Embryonic facial prominence (tissue), 1 donor: Measurements from ENCODE around the gene TSHZ2.

Experiments used
- DNase-seq: peaks from one replicate; pipeline ENCODE4 v3.0.0-alpha.2; 2016; ENCODE audit errors: extremely low spot score

The TSHZ2 gene

DNA sequence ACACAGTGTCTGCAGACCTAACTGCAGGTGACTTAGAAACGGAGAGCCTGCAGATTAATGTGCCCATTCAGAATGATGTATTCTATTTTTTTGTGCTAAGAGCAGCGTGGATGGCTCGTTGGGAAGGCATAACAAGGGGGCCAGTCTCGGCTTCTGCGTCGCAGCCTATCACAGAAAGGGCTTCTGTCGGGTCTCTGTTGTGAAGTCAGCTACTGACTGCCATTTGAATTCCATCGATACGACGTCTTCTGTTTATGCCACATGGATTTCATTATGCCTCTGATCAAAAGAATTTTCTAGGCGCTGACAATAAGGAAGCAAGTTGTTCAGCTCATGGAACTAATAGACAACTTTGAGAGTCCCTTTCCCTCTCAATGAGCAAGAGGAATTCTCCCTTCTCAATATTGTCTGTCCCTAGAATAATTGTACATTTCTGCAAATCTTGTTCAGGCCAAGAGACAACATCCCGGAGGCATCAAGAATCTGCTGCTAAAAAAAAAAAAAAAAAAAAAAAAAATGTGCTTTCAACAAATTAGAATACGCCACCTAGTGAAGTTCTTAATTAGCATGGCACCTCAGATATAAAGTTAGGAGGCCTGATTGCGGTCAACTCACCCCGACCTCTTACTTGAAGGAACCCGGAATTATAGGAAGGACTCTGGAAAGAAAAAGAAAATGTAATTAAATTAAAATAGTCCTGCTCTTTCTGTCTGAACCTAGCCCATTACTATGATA lies 223.9 kb downstream of the TSHZ2 start:
- DNase-seq: peak; percentile 36

DNA sequence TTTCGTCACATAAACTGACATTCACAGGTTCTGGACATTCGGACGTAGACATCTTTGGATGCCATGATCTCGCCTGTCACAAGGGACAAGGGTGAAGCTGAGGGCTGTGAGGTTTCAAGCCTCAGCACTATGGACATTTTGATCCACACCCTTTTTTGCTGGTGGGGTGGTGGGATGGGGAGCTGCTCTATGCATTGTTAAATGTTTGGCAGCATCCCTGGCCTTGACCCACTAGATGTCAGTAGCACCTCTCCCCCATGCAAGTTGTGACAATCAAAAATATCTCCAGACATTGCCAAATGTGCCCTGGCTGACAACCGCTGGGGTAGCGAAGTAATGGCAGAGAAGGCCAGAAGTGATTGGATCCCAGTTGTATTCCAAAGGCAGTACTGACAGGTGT lies 229.4 kb downstream of the TSHZ2 start:
- no peak for DNase-seq

DNA sequence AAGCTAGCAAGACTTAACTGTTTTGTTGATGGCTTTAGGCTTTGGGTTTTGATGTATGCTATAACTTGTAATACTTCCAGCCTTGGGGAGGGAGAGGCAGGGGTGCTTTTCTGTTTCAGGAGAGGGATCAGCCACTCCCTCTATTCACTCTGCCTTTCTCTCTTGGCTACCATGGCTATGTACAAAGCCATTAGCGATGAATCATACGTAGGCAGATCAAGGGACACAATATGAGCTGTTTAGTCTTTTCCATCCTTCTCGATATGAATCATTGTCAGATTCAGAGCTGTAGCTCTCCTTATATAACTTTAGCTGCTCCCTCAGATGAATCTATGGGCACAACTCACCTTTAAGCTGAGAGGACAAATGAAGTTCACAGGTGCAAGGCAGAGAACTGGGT lies 230.6 kb downstream of the TSHZ2 start:
- DNase-seq: no peak

- no peak for DNase-seq
These were observed 232.9 kb downstream of the TSHZ2 start for GRCh38 chr20:53205046-53205445.

GRCh38 chr20:53208110-53208832 lies 236.1 kb downstream of the TSHZ2 start:
- no peak for DNase-seq

GRCh38 chr20:53210041-53210440 lies 237.9 kb downstream of the TSHZ2 start:
- no peak for DNase-seq

- no peak for DNase-seq
These were observed 238.8 kb downstream of the TSHZ2 start for GRCh38 chr20:53210931-53211330.

DNA sequence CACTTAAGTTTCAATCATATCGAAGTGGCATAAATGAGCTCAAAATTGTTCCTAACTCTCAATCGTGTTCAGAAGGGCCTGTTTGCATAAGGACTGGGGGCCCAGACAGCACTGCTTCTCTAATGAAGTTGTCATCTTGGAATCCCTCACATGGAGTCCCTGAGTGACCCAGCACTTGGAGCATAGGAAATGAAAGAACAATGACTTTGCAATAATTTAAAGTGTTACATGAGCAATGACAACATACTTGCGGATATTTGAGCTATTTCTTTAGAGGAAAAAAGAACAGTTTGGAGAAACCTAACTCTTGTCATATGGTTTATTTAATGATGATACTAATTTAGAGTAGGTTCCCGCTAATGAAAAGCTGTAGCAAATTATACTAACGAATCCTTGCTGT lies 239.9 kb downstream of the TSHZ2 start:
- no peak for DNase-seq

DNA sequence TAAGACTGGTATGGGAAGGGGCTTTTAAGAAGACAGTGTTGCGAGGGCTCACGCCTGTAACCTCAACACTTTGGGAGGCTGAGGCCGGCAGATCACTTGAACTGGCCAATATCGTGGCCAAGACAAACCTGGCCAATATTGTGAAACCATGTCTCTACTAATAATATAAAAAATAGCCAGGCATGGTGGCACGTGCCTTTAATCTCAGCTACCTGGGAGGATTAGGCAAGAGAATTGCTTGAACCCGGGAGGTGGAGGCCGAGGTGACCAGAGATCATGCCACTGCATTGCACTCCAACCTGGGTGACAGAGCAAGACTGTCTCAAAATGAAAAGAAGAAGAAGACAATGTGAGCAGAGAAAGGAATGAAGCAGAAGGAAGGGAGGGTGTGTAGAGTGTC lies 242.2 kb downstream of the TSHZ2 start:
- no peak for DNase-seq

GRCh38 chr20:53215166-53215565 lies 243.0 kb downstream of the TSHZ2 start:
- no peak for DNase-seq

DNA sequence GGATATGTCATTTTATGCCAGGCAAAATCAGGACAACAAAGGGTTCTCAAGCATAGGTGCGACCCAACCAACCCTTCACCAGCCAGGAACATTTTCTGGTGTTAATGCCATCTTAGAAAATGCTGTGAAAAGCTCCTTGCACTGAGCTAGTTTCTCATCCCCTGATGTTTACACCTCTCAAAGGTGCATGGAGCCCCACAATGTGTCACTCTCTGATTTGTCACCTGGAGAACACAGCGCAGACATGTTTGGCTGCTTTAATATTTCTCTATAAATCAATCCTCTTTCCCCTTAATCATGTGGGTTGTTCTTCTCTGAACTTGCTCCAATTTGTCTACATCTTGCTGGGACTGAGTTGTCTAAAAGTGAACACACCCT lies 244.3 kb downstream of the TSHZ2 start:
- no peak for DNase-seq

DNA sequence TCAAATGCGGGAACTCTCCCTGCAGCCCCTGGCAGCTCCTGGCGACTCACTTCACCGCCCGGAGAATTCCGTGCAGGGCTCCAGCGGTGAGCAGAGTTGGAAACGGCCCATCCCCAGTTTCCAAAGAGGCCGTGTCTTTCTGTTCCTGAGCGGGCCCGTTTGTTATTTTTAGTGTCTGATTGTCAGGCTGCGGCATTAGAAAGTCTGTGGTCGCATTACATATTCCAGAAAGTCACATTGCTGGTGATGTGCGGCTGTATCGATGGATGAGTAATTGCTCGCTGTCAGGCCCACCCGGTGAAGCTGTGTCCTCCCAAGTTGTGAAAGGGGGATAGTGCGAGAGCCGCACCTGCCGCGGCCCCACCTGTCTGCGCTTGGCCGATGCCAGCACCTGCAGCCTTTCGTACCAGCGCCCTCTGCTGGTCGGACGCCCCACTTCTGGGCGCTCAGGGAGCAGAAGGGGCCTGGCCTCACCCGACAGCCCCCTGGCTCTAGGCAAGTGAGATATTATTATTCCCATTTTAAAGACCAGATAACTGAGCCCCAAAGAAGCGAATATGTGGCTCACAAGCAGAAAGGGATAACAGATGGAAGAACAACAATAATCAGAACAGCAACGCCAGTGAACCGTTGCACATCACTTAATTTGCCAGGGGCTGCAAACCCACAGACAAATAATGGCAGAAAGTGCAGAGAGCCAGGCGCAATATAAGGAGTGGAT lies 244.9 kb downstream of the TSHZ2 start:
- DNase-seq: no peak

GRCh38 chr20:53220482-53221307 lies 248.5 kb downstream of the TSHZ2 start:
- DNase-seq: no peak

DNA sequence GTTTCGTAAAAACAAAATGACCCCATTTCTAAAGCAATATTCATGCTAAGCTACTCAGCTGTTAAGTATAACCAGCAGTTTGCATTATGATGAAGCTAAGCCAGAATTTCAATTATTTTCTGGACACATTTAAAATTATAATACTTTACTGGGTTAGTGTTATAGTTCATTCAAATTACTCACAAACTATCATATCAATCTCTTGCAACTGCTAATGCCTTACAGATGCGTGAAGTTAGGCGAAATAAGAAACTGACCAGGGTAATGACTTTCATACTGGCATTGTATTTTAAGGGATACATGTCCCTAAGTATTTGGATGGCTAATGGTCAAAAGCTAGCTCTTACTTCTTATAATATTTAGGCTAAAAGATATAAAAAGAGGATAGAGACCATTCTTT lies 249.6 kb downstream of the TSHZ2 start:
- no peak for DNase-seq

- no peak for DNase-seq
These were observed 250.3 kb downstream of the TSHZ2 start for GRCh38 chr20:53222416-53222815.

- DNase-seq: no peak
These were observed 250.8 kb downstream of the TSHZ2 start for GRCh38 chr20:53222932-53223331.

DNA sequence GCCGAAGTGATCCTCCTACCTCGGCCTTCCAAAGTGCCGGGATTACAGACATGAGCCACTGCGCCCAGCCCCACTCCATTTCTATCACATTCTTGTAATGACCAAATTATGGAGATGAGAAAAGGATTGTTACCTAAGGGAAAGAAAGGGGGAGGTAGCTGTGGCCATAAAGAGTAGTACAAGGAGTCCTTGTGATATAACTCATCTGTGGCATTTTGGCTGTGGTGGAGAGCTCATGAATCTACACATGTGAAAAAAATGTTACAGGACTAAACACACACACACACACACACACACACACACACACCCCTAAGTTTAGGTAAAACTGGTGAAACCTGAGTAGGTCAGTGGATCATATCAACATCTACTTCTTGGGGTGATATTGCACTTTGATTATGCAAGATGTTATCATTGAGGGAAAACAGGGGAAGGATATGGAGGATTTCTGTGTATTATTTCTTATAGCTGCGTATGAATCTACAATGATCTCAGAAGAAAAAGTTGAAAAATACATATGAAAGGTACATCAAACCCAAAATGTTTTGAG lies 251.5 kb downstream of the TSHZ2 start:
- DNase-seq: no peak

- DNase-seq: no peak
These were observed 252.7 kb downstream of the TSHZ2 start for GRCh38 chr20:53224851-53225250.

DNA sequence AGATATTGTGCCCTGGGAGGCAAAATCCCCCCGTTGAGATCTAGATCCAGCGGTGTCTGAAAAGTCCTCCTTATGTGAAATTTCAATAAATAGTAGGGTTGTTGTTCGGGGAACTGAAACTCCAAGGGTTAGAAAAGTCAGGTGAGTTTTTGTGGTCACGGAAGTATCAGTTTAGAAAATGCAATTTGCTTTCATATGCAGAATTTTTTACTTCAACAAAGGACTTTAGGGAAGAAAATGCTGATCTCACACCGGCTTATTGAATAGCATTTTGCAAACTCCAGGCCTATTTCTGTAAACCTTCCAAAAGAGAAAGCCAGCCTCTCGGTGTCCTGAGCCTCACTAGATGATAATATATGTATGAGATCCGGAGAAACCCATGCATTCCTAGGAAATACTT lies 254.7 kb downstream of the TSHZ2 start:
- no peak for DNase-seq

DNA sequence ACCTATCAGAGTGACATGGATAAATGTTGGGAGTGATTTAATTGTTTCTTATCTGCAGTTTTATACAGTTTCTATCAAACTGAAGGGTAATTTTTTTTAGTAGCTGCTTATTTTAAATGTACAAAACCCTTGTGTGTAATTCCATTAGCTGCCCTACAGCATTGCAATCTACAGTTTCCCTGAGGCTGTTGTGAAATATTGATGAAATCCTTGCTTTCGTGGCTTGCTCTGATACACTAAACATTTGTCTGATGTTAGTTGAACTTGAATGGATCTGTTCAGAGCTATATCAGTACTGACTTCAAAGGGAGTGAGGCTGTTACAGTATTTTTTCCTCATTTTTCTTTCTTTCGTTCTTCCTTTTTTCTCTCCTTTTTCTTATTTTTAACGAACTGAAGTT lies 255.4 kb downstream of the TSHZ2 start:
- no peak for DNase-seq

- no peak for DNase-seq
These were observed 258.9 kb downstream of the TSHZ2 start for GRCh38 chr20:53231061-53231460.

GRCh38 chr20:53237461-53237860 lies 265.3 kb downstream of the TSHZ2 start:
- DNase-seq: no peak
